HL-60 (cell line): ENCODE measurements around the gene PPP2R5D.

Experiments
- CTCF ChIP-seq: IDR thresholded peaks from one replicate; pipeline ENCODE4 v1.5.1; 2011; ENCODE audit warnings: low read length, control low read depth, inconsistent platforms; ENCODE audit not compliant: insufficient read depth
- GABPA ChIP-seq: IDR thresholded peaks from 2 replicates; pipeline ENCODE4 v1.6.1; 2012; ENCODE audit warnings: low read depth
- POLR2AphosphoS5 ChIP-seq: IDR thresholded peaks from 2 replicates; pipeline ENCODE4 v1.6.1; 2012; ENCODE audit warnings: low read depth
- SPI1 ChIP-seq: IDR thresholded peaks from 2 replicates; pipeline ENCODE4 v1.6.1; 2012; ENCODE audit warnings: low read depth, mild to moderate bottlenecking, borderline replicate concordance
- TF ChIP-seq, protein P1 (sequence below): IDR thresholded peaks from 2 replicates; pipeline ENCODE4 v1.6.1; 2012; ENCODE audit warnings: low read depth; ENCODE audit not compliant: insufficient replicate concordance

DNA sequence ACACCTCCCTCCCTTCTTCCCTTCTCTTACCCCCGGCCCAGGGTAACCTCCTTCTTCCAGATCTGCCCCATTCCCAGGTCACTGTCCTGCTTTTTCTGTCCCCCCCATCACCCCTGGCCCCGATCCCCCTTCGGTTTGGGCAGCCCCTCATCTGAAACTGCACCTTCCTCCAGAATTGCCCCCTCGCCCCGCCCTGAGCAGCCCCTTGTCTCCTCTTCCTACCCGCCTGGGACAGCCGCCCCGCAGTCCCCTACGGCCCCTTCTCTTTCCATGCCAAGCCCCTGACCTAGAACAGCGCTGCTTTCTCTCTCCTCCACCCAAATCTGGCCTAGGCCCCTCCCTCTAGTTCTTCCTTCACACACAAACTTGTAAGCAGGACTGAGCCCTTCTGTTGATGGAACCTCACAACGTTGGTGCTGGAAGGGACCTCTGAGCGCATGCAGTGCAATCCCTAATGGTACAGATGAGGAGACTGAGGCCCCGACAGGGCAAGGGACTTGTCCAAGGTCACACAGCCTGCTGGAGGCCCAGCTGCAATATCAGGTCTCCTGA, 630 bp downstream of the PPP2R5D start:
- TF ChIP-seq CTCF = no peak
- no peak for TF ChIP-seq POLR2AphosphoS5
- TF ChIP-seq, protein P1, sequence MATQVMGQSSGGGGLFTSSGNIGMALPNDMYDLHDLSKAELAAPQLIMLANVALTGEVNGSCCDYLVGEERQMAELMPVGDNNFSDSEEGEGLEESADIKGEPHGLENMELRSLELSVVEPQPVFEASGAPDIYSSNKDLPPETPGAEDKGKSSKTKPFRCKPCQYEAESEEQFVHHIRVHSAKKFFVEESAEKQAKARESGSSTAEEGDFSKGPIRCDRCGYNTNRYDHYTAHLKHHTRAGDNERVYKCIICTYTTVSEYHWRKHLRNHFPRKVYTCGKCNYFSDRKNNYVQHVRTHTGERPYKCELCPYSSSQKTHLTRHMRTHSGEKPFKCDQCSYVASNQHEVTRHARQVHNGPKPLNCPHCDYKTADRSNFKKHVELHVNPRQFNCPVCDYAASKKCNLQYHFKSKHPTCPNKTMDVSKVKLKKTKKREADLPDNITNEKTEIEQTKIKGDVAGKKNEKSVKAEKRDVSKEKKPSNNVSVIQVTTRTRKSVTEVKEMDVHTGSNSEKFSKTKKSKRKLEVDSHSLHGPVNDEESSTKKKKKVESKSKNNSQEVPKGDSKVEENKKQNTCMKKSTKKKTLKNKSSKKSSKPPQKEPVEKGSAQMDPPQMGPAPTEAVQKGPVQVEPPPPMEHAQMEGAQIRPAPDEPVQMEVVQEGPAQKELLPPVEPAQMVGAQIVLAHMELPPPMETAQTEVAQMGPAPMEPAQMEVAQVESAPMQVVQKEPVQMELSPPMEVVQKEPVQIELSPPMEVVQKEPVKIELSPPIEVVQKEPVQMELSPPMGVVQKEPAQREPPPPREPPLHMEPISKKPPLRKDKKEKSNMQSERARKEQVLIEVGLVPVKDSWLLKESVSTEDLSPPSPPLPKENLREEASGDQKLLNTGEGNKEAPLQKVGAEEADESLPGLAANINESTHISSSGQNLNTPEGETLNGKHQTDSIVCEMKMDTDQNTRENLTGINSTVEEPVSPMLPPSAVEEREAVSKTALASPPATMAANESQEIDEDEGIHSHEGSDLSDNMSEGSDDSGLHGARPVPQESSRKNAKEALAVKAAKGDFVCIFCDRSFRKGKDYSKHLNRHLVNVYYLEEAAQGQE = no peak
- no peak for TF ChIP-seq GABPA
- no peak for TF ChIP-seq SPI1
